KOPT-K1 (cell line): Measurements from ENCODE around the gene HHIPL2.
A peak's percentile ranks its signal among the peaks of the same experiment; 100 is the strongest.

Experiments
- H3K27ac ChIP-seq: fragments of 200-600 bp; sonication (generic); 2 replicates; pipeline ENCODE4 v1.5.1; 2016; ENCODE audit warnings: antibody characterized with exemption, mild to moderate bottlenecking, low read depth, low read length; ENCODE audit not compliant: poor library complexity, severe bottlenecking
- H3K36me3 ChIP-seq: fragments of 200-600 bp; sonication (generic); 2 replicates; pipeline ENCODE4 v1.5.1; 2017; ENCODE audit warnings: antibody characterized with exemption, mild to moderate bottlenecking, low read length, moderate library complexity; ENCODE audit not compliant: insufficient read depth
- H3K9me3 ChIP-seq: fragments of 200-600 bp; sonication (generic); 2 replicates; pipeline ENCODE4 v1.5.1; 2017; ENCODE audit warnings: antibody characterized with exemption, low read length, mild to moderate bottlenecking; ENCODE audit not compliant: insufficient read depth, poor library complexity, severe bottlenecking

The HHIPL2 gene

GRCh38 chr1:222547944-222548671 is at the start of gene HHIPL2:
Gene HHIPL2, minus strand, starts transcription at chr1:222548104. Its CDS starts 60 bp downstream, at chr1:222548044.
- Histone ChIP-seq H3K27ac (no peak within 1 kb of the TSS), H3K36me3 (no peaks in the 10 kb centered on the region), H3K9me3 (no peaks in the 10 kb centered on the region)

GRCh38 chr1:222596696-222597095 is 48.8 kb upstream of the HHIPL2 start:
- no peaks in the 10 kb centered on the region for H3K36me3 ChIP-seq
- H3K27ac ChIP-seq, result no peak overlapping the region
- no peaks in the 10 kb centered on the region for H3K9me3 ChIP-seq

GRCh38 chr1:222594789-222595188 is 46.9 kb upstream of the HHIPL2 start:
- H3K9me3 ChIP-seq, result no peaks in the 10 kb centered on the region
- no peak overlapping the region for H3K27ac ChIP-seq
- H3K36me3 ChIP-seq, result no peaks in the 10 kb centered on the region

GRCh38 chr1:222592171-222592570 is 44.3 kb upstream of the HHIPL2 start:
- Histone ChIP-seq H3K36me3 (peaks cover 11% of the 10 kb centered on the region), H3K27ac (no peak overlapping the region), H3K9me3 (no peaks in the 10 kb centered on the region)

GRCh38 chr1:222589462-222590302 is 41.8 kb upstream of the HHIPL2 start, which contains the start of gene TAF1A:
Gene TAF1A, minus strand, starts transcription at chr1:222589933.
- Histone ChIP-seq H3K27ac (peak within 1 kb of the TSS; percentile 69), H3K36me3 (peaks cover 34% of the 10 kb centered on the region), H3K9me3 (no peaks in the 10 kb centered on the region)

- no peak overlapping the region for H3K27ac ChIP-seq
- no peaks in the 10 kb centered on the region for H3K9me3 ChIP-seq
- peaks cover 45% of the 10 kb centered on the region for H3K36me3 ChIP-seq
Measured at GRCh38 chr1:222588135-222588534, 40.2 kb upstream of the HHIPL2 start.

- Histone ChIP-seq H3K36me3 (peaks cover 58% of the 10 kb centered on the region), H3K27ac (no peak overlapping the region), H3K9me3 (no peaks in the 10 kb centered on the region)
Measured at GRCh38 chr1:222586842-222587241, 38.9 kb upstream of the HHIPL2 start.

- Histone ChIP-seq H3K36me3 (peaks cover 86% of the 10 kb centered on the region), H3K27ac (no peak overlapping the region)
Measured at GRCh38 chr1:222583079-222583478, 35.2 kb upstream of the HHIPL2 start.

GRCh38 chr1:222582099-222582774 is 34.3 kb upstream of the HHIPL2 start:
- Histone ChIP-seq H3K9me3 (no peaks in the 10 kb centered on the region), H3K27ac (no peak overlapping the region), H3K36me3 (peaks cover 86% of the 10 kb centered on the region)

More at GRCh38 chr1:222583079-222583478, 35.2 kb upstream of the HHIPL2 start:
- H3K9me3 ChIP-seq, result no peaks in the 10 kb centered on the region

GRCh38 chr1:222579316-222579715 is 31.4 kb upstream of the HHIPL2 start:
- peaks cover 90% of the 10 kb centered on the region for H3K36me3 ChIP-seq

GRCh38 chr1:222570837-222571236 is 22.9 kb upstream of the HHIPL2 start:
- Histone ChIP-seq H3K9me3 (peaks cover 7% of the 10 kb centered on the region), H3K36me3 (peaks cover 91% of the 10 kb centered on the region), H3K27ac (no peak overlapping the region)

More at GRCh38 chr1:222579316-222579715, 31.4 kb upstream of the HHIPL2 start:
- Histone ChIP-seq H3K27ac (no peak overlapping the region), H3K9me3 (no peaks in the 10 kb centered on the region)

GRCh38 chr1:222561656-222562055 is 13.8 kb upstream of the HHIPL2 start:
- H3K9me3 ChIP-seq, result no peaks in the 10 kb centered on the region
- H3K36me3 ChIP-seq, result peaks cover 85% of the 10 kb centered on the region
- H3K27ac ChIP-seq, result no peak overlapping the region

- Histone ChIP-seq H3K36me3 (peaks cover 73% of the 10 kb centered on the region), H3K9me3 (no peaks in the 10 kb centered on the region), H3K27ac (no peak overlapping the region)
Measured at GRCh38 chr1:222557574-222557973, 9.7 kb upstream of the HHIPL2 start.

GRCh38 chr1:222557148-222557547 is 9.2 kb upstream of the HHIPL2 start:
- Histone ChIP-seq H3K36me3 (peaks cover 69% of the 10 kb centered on the region), H3K27ac (no peak overlapping the region), H3K9me3 (no peaks in the 10 kb centered on the region)
